ENCODE results near the gene BRSK2.
"Not testable (repeated sequence)": the region's sequence is repeated elsewhere in the genome, so short reads cannot be mapped to it uniquely, and the experiment has no call there.

BRSK2 gene

DNA sequence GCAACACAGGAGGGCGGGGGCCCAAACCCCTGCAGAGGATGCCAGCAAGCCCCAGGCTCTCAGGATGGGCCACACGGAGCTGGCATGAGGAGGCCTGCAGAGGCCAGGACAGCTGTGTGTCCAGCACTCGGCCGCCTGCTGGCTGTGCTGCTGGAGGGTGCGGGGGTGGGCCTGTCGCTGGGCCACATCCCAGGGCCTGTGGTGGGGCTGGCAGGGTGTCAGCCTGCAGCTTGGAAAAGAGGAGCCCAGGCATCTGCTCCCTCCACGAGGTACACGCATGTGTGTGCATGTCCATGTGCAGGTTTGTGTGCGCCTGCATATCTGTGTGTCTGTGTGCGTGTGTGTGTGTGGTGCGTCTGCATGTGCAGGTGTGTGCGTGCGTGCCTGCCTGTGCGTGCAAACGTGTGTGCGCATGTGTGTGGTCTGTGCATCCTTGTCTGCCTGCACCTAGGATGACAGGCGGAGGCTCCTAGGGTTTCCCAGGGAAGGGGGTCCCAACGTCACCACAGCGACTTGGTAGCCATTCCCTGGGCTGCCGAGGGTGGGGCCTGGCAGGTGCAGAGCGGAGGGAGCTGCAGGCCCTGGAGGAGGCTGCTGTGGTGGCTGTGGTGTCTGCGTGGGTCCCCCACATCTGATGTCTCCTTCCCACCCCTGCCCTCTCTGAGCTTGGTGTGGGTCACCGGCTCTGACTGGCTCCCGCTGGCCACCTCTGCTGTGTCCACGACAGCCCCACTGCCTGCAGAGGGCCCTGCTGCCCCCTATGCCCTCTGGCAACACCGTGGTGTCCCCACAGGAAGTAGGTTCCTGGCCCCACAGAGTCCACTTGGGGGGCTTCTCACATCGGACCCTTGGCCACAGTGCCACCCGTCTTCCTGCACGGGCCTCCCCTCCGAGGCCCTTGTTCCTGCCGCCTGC, 17.1 kb downstream of the BRSK2 start:
- in situ Hi-C loops (cut with MboI; ENCODE audit: low sequenced_read_pairs): no loop called here

DNA sequence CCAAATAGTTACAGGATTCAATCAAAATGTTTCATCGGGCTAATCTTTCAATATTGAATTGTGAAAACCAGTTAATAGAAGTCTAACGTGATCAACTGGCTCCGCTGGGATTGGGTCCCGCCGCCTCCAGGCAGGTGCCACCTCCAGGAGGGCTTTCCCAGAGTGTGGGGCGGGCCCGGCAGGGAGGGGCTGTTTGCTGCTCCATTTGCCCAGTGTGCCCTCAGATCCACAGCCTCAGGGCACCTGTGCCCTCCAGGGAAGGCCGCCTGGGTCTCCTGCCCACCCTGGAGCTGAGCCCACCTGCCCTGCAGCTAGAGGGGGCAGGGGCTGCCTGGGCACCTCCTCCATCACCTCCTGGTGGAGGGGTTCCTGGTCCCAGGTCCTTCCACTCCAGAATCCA, 17.9 kb downstream of the BRSK2 start:
- in situ Hi-C loops (cut with MboI; ENCODE audit: low sequenced_read_pairs): no loop called here

DNA sequence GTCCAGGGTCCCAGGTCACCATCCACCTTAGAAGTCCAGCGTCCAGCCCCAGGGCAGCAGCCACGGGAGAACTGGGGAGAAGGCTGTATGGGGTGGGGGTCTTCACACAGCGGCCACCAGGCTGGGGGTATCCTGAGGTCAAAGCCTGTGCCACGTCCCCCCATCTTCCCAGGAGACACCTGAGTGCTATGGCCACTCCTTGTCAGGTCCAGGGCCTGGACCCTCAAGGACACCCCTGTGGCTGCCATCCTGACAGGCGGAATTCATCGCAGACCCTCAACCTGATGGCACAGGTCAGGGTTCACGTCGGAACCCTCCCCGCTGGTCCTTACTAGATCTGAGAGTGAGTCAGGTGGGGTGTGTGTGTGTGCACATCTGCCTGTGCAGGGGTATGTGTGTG, 18.6 kb downstream of the BRSK2 start:
- in situ Hi-C loops (cut with MboI; ENCODE audit: low sequenced_read_pairs): no loop called here

DNA sequence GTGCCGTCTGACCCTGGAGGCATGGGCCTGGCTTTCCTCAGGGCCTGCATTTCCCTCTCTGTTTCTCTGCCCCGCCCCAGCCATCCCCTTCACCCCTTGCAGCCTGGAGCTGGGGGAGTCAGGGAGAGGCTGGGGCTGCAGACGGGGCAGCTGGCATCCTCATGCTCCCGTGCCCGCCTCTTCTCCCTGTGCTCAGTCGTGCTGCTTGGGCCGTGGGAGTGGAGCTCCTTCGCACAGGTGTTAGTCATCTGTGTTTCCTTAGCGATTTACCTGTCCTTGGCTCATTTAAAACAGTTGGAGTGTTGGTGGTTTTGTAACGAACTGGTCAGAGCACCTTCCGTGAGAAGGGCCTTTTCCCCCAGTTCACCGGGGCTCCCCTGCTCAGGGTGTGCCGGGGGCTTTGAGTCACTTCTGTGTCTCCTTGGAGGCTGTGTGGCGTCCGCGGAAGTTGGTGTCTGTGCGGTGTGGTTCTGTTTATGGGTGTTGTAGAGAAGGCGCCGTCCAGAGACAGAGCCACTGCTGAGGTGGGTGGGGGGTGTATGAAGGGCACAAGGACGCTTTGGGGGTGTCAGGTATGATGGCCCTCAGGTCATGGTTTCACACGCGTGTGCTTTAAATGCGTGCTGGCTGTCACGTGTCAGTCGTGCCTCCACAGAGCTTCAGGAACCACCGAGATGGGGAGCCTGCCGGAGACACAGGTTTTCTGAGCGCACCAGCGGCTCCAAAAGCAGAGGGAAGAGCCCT, 19.5 kb downstream of the BRSK2 start:
- in situ Hi-C loops (cut with MboI; ENCODE audit: low sequenced_read_pairs): no loop called here

DNA sequence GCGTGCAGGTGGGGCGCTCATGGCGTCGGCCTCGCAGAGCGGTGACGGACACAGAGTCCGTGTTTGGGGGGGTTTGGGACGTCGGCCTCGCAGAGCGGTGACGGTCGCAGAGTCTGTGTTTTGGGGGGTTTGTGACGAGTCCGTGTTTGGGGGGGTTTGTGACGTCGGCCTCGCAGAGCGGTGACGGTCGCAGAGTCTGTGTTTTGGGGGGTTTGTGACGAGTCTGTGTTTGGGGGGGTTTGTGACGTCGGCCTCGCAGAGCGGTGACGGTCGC, 20.1 kb downstream of the BRSK2 start:
- in situ Hi-C loops (cut with MboI; ENCODE audit: low sequenced_read_pairs): not testable (repeated sequence)

DNA sequence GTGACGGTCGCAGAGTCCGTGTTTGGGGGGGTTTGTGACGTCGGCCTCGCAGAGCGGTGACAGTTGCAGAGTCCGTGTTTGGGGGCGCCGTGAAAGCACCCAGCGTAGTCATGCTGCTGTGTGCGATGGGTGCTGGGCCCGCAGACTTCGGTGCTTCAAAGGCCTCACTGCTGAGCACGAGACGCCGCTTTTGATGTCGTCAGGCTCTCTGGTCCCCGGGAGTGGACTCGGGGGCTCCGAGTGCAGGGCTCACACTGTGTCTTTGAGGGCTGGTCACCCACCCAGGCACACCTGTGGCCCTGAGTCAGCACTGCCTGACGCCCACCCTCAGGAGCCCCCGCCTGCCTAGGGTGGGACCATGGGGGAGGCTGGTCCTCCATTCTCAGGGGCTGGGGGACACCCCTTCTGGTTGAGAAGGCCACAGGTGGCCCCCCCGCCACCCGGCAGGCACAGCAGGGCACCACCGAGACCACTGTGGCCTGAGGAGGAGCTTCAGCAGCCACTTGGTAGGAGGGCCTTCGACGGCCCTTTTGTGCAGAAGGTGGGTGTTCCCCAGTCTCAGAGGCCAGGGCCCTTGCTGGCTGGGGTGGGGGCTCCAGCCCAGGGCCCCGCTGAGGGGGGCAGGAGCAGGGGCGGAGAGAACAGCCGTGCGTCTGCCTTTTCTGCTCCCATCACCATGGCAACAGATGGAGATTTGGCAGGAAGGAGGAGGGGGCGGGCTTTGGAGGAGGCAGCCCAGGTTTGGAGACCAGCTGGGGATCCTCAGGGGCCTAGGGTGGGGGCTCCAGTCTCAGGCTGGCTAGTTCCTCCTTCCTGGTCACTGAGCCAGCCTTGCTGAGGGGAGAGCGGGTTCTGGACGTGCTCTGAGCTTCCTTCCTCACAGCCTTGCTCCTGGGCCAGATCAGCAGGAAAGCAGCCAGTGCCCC, 20.9 kb downstream of the BRSK2 start:
- in situ Hi-C loops (cut with MboI; ENCODE audit: low sequenced_read_pairs): no loop called here

DNA sequence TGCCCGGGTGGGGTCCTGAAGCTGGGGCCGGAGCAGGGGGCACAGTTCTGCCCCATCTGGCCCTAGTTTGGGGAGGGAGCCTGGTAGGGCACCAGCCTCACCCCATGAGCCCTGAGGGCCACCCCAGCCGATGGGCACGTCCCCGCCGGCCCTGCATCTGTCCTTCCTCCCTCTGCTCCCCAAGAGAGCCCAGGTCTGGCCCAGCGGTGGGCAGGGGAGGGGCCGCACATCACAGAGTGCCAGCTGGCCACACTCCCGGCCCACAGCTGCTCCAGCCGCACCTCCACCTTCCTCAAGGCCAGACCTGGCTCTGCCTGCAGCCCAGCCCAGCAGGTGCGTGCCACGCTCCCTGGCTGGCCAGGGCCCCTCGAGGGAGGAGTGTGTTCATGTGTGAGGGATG, 21.6 kb downstream of the BRSK2 start:
- in situ Hi-C loops (cut with MboI; ENCODE audit: low sequenced_read_pairs): no loop called here

DNA sequence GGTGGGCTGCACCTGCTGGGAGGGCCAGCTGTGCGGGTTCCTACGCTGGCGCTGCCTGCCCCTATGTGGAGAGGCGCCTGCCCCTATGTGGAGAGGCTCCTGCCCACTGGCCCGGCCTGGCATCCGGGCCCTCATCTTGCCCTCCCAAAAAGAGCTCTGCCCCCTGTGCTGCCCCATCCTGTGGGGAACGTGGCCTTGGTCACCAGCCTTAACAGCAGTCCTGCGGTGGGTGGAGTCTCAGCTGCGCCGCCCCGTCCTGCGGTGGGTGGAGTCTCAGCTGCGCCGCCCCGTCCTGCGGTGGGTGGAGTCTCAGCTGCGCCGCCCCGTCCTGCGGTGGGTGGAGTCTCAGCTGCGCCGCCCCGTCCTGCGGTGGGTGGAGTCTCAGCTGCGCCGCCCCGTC, 22.0 kb downstream of the BRSK2 start:
- in situ Hi-C loops (cut with MboI; ENCODE audit: low sequenced_read_pairs): not testable (repeated sequence)

DNA sequence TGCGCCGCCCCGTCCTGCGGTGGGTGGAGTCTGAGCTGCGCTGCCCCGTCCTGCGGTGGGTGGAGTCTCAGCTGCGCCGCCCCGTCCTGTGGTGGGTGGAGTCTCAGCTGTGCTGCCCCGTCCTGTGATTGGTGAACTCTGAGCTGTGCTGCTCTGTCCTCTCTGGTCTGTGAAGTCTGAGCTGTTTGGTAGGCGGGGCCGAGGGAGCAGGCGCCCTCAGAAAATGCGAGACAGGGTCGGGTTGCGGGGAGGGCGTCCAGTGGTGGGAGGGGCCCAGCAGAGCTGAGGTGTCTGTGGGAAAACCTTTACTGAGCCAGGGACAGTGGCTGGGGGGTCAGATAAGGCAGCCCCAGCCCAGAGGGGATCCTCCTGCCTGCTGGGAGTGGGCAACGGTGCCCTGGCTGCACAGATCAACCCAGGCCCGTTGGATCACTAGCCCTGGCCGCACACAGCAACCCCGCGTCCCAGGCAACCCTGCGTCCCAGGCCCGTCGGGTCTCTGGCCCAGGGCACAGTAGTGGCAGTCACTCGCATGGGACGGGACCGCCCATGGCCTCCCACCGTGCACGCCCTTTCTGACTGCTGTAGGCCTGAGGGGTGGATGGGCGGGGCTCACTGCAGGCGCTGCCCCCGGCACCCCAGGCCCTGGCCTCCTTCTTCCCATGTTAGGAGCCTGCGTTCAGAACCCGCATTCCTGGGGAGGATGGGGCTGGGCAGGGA, 22.8 kb downstream of the BRSK2 start:
- in situ Hi-C loops (cut with MboI; ENCODE audit: low sequenced_read_pairs): no loop called here

DNA sequence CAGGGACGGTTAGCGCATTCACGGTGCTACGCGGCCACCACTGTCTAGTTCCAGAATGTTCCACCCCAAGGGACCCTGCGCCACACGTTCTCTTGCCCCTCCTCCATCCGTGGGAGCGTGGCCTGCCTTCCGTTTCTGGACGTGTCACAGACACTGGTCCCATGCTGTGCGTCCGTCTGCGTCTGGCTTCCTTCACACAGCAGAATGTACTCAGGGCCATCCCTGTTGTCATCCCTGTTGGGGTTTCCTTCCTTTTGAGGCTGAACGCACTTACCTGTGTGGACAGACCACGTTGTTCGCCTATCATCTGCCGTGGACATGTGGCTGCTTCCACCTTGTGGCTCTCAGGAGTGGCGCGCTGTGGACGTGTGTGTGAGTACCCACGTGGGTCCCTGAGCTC, 24.9 kb downstream of the BRSK2 start:
- in situ Hi-C loops (cut with MboI; ENCODE audit: low sequenced_read_pairs): no loop called here

DNA sequence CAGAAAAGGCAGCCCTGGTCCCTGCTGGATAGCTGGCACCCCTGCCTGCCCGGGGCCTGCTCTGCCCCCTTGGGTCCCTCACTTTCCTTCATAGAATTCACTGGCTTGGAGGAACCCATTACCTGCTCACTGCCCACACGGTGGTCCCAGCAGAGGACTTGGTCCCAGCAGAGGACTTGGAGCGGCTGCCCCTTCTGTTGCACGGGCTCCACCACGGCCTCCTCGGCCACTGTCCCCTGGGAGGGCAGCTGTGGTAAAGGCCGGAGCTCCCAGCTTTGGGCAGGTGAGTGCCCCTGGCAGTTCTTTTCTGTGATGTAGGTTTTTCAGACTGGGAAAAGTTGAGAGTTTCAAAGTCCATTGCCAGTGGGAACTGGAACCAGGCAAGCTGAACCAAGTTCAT, 25.9 kb downstream of the BRSK2 start:
- in situ Hi-C loops (cut with MboI; ENCODE audit: low sequenced_read_pairs): no loop called here

DNA sequence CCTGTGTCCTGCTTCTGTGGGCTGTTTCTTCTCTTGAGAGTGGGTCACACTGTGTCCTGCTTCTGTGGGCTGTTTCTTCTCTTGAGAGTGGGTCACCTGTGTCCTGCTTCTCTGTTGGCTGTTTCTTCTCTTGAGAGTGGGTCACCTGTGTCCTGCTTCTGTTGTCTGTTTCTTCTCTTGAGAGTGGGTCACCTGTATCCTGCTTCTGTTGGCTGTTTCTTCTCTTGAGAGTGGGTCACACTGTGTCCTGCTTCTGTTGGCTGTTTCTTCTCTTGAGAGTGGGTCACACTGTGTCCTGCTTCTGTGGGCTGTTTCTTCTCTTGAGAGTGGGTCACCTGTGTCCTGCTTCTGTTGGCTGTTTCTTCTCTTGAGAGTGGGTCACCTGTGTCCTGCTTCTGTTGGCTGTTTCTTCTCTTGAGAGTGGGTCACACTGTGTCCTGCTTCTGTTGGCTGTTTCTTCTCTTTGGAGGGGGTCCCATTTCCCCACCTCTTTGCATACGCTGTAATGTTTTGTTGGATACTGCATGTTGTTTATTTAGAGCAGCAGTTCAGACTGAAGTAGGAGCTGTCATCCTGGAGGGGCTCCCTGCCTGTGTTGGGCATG, 28.6 kb downstream of the BRSK2 start:
- in situ Hi-C loops (cut with MboI; ENCODE audit: low sequenced_read_pairs): not testable (repeated sequence)

DNA sequence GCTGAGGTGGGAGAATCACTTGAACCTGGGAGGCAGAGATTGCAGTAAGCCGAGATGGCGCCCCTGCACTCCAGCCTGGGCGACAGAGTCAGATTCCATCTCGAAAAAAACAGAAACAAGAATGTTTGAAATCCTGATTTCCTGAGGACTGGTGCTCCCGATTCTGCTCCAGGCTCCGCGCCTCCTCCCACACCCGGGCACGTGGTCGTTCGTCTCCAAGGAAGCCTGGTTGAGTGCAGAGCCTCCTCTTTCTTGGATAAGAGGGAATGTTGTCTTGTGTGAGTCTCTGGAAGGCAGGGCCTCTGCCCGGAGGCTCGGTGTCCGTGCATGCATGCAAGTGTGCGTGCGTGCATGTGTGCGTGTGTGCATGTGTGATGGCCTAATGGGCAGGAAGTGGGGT, 30.1 kb downstream of the BRSK2 start:
- in situ Hi-C loops (cut with MboI; ENCODE audit: low sequenced_read_pairs): no loop called here

DNA sequence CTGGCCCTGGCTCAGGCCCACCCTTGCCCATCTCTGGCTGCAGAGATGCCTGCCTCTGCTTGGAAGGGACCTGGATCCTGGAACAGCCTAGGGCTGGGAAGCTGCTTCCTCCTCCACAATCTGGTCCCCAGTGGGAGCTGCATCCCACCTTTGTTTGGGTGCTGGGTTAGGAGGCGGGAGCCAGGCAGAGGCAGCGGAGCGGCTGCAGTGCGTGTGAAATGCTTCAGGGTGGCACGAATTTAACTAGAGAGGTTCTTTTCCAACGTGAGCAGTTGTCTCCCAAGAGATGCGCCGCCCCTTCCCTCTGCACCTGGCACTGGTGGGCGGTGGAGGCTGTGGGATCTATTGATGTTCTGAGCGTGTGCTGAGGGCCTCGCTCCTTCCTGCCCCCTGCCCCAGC, 31.6 kb downstream of the BRSK2 start:
- in situ Hi-C loops (cut with MboI; ENCODE audit: low sequenced_read_pairs): no loop called here

DNA sequence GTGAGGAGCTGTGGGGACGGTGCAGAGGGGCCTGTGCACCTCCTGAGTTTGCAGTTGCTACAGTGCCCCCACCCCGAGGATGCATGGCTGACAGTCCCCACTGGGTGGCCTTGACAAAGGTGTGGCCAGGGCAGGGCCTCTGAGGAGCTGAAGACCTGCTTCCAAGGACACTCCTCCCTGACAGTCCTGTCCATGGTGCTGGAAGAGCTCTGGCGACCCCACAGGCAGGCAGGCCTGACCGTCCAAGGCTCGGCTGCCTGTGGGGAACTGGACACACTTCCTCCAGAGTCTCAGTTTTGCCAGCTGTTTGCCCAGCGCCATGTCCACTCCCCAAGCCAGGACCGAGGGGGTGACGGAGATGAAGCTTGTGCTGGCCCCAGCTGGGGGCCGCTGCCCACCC, 32.7 kb downstream of the BRSK2 start:
- in situ Hi-C loops (cut with MboI; ENCODE audit: low sequenced_read_pairs): no loop called here

DNA sequence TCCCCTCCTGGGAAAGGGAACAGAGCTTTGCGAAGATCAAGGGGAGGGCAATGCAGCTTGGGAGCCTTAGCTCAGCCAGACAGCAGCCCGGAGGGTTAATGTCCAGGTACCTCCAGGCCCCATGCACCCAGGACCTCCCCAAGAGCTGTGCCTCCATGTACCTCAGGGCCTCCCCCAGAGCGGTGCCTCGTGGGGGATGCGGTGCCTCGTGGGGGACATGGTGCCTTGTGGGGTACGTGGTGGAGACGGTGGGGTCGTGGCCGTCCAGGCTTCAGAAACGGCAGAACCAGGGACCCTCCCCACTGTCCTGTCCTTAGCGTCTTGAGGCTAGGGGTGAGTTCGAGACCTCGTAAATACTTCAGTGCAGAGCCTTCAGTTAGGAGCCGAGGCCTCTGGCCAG, 33.2 kb downstream of the BRSK2 start:
- in situ Hi-C loops (cut with MboI; ENCODE audit: low sequenced_read_pairs): no loop called here

DNA sequence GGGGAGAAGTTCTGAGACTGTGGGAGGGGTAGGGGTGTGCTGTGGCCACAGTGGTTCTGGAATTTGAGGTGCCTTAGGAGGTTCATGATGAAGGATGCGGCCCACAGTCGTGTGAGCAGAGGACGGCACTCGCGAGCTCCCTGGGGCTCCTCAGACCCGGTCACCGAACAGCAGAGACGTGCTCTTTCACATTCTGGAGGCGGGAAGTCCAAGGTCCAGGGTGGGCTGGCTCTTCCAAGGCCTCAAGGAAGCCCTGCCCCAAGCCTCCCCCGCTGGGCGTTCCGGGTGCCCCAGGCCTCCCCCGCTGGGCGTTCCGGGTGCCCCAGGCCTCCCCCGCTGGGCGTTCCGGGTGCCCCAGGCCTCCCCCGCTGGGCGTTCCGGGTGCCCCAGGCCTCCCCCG, 33.7 kb downstream of the BRSK2 start:
- in situ Hi-C loops (cut with MboI; ENCODE audit: low sequenced_read_pairs): not testable (repeated sequence)

DNA sequence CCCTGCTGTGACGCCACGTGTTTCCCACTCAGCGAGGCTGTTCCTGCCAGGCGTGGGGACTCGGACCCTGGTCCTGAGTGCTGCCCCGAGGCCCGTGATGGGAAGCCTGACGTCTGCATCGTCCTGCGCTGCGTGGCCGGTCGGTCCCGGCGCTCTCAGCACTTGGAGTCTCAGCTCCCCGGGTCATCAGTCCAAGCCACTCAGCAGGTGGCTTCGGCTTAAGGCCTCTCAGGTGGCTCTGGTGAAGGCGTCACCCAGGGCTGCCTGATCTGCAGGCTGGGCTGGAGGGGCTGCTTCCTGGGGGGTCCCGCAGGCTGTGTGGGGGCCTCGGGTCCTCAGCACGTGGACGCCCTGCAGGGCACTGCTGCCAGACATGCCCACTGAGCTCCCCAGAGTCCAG, 35.3 kb downstream of the BRSK2 start:
- in situ Hi-C loops (cut with MboI; ENCODE audit: low sequenced_read_pairs): no loop called here

DNA sequence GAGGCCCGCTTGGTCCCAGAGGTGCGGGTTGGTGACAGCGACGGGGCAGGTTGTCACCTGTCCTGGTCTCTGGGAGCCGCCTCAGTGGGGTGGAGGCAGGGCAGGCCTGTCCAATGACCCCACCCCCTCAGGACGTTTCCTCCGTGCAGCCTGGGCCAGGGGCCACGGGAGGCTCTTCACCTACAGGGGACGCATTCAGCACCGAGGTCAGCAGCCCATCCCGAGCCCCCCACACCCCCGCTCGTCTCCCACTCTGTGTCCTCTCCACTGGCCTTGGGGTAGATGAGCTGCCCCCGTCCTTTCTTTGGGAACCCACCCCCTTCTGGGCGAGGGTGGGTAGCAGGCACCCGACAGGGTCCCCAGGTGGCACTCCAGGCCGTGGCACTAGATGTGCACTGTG, 35.7 kb downstream of the BRSK2 start:
- in situ Hi-C loops (cut with MboI; ENCODE audit: low sequenced_read_pairs): no loop called here

DNA sequence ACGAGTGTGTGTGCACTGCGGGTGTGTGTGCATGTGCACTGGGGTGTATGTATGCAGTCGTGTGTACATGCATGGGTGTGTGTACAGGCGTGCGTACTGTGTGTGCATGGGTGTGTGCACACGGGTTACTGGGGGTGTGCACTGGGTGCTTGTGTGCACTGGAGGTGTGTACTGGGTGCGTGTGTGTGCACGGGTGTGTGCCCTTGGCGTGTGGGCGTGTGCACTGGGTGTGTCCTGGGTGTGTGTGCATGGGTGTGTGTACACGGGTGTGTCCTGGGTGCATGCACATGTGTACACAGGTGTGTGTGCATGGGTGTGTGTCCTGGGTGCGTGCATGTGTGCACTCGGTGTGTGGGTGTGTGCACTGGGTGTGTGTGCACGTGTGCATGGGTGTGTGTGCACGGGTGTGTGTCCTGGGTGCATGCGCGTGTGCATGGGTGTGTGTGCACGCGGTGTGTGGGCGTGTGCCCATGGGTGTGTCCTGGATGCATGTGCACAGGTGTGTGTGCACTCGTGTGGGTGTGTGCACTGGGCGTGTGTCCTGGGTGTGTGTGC, 39.1 kb downstream of the BRSK2 start:
- in situ Hi-C loops (cut with MboI; ENCODE audit: low sequenced_read_pairs): no loop called here

Measured in hTERT RPE-1 (cell line).